Caco-2 (cell line): ENCODE measurements around the gene SSBP2. TPM values are rescaled to one million over a fixed set of nuclear protein-coding genes. Genes with fewer than 3 reads are reported as not detected.

Experiments
- BruUV-seq: library from RNA; stranded (reverse); fragments of 400-500 nt; replicated peaks from 2 replicates; lab custom pipeline; 2021; lab: Mats Ljungman, UMichigan
- CTCF ChIA-PET: fragments of 300-600 bp; sonication (Branson Sonifier 250); formaldehyde crosslinking; loops from one replicate; lab custom pipeline; 2022; ENCODE audit warnings: antibody characterized with exemption; lab: Charles Lee
- POLR2A ChIA-PET: fragments of 300-600 bp; sonication (Branson Sonifier 250); formaldehyde crosslinking; loops from one replicate; lab custom pipeline; 2022; ENCODE audit warnings: antibody characterized with exemption; lab: Charles Lee
- DNase-seq, 2 experiments: peaks; one replicate each; pipeline versions ENCODE4 v3.0.0 to v3.0.0-alpha.2; 2020 to 2022
- H3K27me3 ChIP-seq: replicated peaks from 2 replicates; pipeline ENCODE4 v1.6.0; 2011; ENCODE audit warnings: low read length; ENCODE audit not compliant: control insufficient read depth, insufficient read depth
- H3K36me3 ChIP-seq: 2 replicates; pipeline ENCODE4 v1.5.1; 2011; ENCODE audit warnings: low read length; ENCODE audit not compliant: control insufficient read depth, insufficient read depth
- H3K4me1 ChIP-seq: fragments of 250-450 bp; sonication (Bioruptor Pico); 2 replicates; pipeline ENCODE4 v1.5.1; 2020; ENCODE audit warnings: mild to moderate bottlenecking
- H3K4me3 ChIP-seq: 2 replicates; pipeline ENCODE4 v1.5.1; 2011; ENCODE audit warnings: low read depth, mild to moderate bottlenecking, control low read depth, low read length
- H3K9me3 ChIP-seq: fragments of 250-450 bp; sonication (Bioruptor Pico); 2 replicates; pipeline ENCODE4 v1.5.1; 2020; ENCODE audit warnings: mild to moderate bottlenecking, moderate library complexity
- H3K27ac Mint-ChIP-seq: one replicate; pipeline ENCODE4 v1.8.0; 2022; ENCODE audit warnings: mixed read lengths; ENCODE audit not compliant: unreplicated experiment
- H3K27me3 Mint-ChIP-seq: one replicate; pipeline ENCODE4 v1.8.0; 2022; ENCODE audit warnings: mixed read lengths; ENCODE audit not compliant: insufficient read depth, unreplicated experiment
- H3K36me3 Mint-ChIP-seq: one replicate; pipeline ENCODE4 v1.8.0; 2022; ENCODE audit warnings: mild to moderate bottlenecking, mixed read lengths; ENCODE audit not compliant: insufficient read depth, unreplicated experiment
- H3K4me1 Mint-ChIP-seq: one replicate; pipeline ENCODE4 v1.8.0; 2022; ENCODE audit warnings: low read depth, mixed read lengths; ENCODE audit not compliant: unreplicated experiment
- H3K4me3 Mint-ChIP-seq: one replicate; pipeline ENCODE4 v1.8.0; 2022; ENCODE audit warnings: mild to moderate bottlenecking, moderate library complexity, mixed read lengths; ENCODE audit not compliant: unreplicated experiment
- H3K9me3 Mint-ChIP-seq: one replicate; pipeline ENCODE4 v1.8.0; 2022; ENCODE audit warnings: mixed read lengths; ENCODE audit not compliant: unreplicated experiment
- intact Hi-C: fragments of 100-400 bp; cut with micrococcal nuclease; formaldehyde crosslinking; loops from one replicate; pipeline ENCODE4 v1.10.0; 2022; ENCODE audit not compliant: unreplicated experiment
- total RNA-seq: library from RNA; stranded (reverse); gene quantifications from 2 replicates; pipeline ENCODE4 v1.2.3, GENCODE V29; 2022
- TF ChIP-seq, protein P1 (sequence below), 2 experiments: fragments of 200-600 bp in 1 of 2; IDR thresholded peaks; 1 replicate in 1 of 2; 2 replicates in 1 of 2; pipeline versions ENCODE4 v1.5.1 to v1.8.0; 2011 to 2022; ENCODE audit warnings: antibody characterized with exemption in 1 of 2, control low read depth in 1 of 2, inconsistent platforms in 1 of 2, low read depth in 1 of 2, low read length in 1 of 2, mild to moderate bottlenecking in 1 of 2, moderate library complexity in 1 of 2; ENCODE audit not compliant: insufficient read depth in 1 of 2, severe bottlenecking in 1 of 2, unreplicated experiment in 1 of 2

The SSBP2 gene
- total RNA-seq, 1 experiment from 2014 or later: 2.5 TPM

DNA sequence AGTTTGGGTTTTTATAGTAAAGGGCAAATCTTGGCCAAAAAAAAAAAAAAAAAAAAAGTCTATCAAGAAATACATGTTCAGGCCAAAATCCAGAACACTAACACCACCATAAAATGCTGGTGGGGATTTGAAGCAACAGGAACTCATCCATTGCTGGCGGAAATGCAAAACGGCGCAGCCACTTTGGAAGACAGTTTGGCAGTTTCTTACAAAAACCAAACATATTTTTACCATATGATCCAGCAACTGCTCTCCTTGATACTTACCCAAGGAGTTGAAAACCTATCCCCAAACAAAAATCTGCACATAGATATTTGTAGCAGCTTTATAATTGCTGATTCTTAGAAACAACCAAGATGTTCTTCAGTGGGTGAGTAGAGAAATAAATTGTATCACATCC, 203.9 kb downstream of the SSBP2 start:
- intact Hi-C loops: no loop called here
- H3K4me1 ChIP-seq: peaks cover 8% of the 10 kb centered on the region; the same call in 1 of the 2 replicates
- no peaks in the 10 kb centered on the region for H3K9me3 Mint-ChIP-seq
- no peak for DNase-seq
- no peaks in the 10 kb centered on the region for H3K9me3 ChIP-seq
- no peak overlapping the region for H3K4me3 ChIP-seq
- no peaks in the 10 kb centered on the region for H3K36me3 Mint-ChIP-seq
- no TSS peak for BruUV-seq
- peaks cover 7% of the 10 kb centered on the region for H3K4me1 Mint-ChIP-seq
- no peaks in the 10 kb centered on the region for H3K27me3 ChIP-seq
- POLR2A ChIA-PET: no interaction called here
- H3K27me3 Mint-ChIP-seq: peaks cover 3% of the 10 kb centered on the region
- CTCF ChIA-PET: no interaction called here
- H3K36me3 ChIP-seq: no peaks in the 10 kb centered on the region
- H3K4me3 Mint-ChIP-seq: no peak overlapping the region
- H3K27ac Mint-ChIP-seq: no peak overlapping the region
- TF ChIP-seq, protein P1, sequence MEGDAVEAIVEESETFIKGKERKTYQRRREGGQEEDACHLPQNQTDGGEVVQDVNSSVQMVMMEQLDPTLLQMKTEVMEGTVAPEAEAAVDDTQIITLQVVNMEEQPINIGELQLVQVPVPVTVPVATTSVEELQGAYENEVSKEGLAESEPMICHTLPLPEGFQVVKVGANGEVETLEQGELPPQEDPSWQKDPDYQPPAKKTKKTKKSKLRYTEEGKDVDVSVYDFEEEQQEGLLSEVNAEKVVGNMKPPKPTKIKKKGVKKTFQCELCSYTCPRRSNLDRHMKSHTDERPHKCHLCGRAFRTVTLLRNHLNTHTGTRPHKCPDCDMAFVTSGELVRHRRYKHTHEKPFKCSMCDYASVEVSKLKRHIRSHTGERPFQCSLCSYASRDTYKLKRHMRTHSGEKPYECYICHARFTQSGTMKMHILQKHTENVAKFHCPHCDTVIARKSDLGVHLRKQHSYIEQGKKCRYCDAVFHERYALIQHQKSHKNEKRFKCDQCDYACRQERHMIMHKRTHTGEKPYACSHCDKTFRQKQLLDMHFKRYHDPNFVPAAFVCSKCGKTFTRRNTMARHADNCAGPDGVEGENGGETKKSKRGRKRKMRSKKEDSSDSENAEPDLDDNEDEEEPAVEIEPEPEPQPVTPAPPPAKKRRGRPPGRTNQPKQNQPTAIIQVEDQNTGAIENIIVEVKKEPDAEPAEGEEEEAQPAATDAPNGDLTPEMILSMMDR (IDR thresholded peaks at IDR 0.05; ENCODE audit: insufficient read depth in 1 of 2, low read depth in 1 of 2, low read length in 1 of 2, severe bottlenecking in 1 of 2, unreplicated experiment in 1 of 2): no peak

DNA sequence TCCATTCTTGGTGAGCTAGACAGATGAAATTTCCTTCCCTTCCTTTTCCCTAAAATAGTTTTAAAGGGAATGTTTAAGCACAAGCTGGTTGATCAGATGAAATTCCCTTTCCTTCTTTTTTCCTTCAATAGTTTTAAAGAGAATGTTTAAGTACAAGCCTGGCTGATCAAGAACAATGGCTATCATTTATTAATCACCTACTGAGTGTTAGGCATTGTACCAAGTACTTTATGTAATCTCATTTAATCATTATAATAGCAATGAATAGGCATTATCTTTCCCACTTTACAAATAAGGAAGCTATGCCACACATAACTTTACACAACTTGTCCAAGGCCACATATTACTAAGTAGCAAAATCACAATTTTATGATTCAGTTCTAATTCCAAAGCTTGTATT, 205.0 kb downstream of the SSBP2 start:
- no peak for DNase-seq
- Mint-ChIP-seq H3K27ac (no peak overlapping the region), H3K9me3 (no peaks in the 10 kb centered on the region), H3K36me3 (no peaks in the 10 kb centered on the region), H3K27me3 (peaks cover 3% of the 10 kb centered on the region), H3K4me3 (no peak overlapping the region), H3K4me1 (peaks cover 7% of the 10 kb centered on the region)
- H3K4me3 ChIP-seq: no peak overlapping the region
- no peaks in the 10 kb centered on the region for H3K36me3 ChIP-seq
- H3K4me1 ChIP-seq: peaks cover 8% of the 10 kb centered on the region; the same call in 1 of the 2 replicates
- TF ChIP-seq, protein P1 (IDR thresholded peaks at IDR 0.05; ENCODE audit: insufficient read depth in 1 of 2, low read depth in 1 of 2, low read length in 1 of 2, severe bottlenecking in 1 of 2, unreplicated experiment in 1 of 2): no peak
- POLR2A ChIA-PET: no interaction called here
- BruUV-seq: no TSS peak
- H3K9me3 ChIP-seq: no peaks in the 10 kb centered on the region
- intact Hi-C loops: no loop called here
- CTCF ChIA-PET: no interaction called here
- H3K27me3 ChIP-seq: no peaks in the 10 kb centered on the region

DNA sequence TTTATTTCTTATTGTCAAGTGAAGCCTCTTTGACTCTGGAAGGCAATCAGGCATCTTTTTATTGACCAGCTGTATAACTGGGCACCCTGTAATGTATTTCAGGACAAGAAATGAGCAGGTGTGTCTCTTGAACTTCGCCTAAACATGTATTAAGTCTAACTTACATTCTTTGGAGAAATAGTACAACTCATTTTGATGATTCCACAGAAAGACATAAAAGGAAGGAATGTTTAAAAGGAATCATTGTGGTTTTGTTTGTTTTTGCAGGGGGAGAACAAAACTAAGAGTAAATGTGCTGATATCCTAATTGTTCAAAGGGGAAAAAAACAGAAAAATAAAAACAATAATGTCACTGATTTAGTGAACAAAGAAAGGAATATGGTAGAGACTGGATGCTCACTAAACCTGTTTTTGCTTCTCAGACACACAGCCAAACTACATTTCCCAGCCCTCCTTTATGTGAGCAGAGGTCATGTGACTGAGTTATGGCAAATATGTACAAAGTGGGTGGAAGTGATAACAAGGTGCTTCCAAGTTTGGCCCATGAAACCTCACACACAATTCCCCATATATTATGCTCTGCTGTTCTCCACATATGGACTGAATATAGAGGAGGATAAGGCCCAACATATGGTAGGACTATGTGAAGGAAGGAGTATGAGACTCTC, 206.4 kb downstream of the SSBP2 start:
- POLR2A ChIA-PET: no interaction called here
- CTCF ChIA-PET: no interaction called here
- no TSS peak for BruUV-seq
- Histone ChIP-seq H3K36me3 (no peaks in the 10 kb centered on the region), H3K4me3 (no peak overlapping the region), H3K27me3 (no peaks in the 10 kb centered on the region), H3K9me3 (no peaks in the 10 kb centered on the region), H3K4me1 (peaks cover 8% of the 10 kb centered on the region; the same call in 1 of the 2 replicates)
- peak in 1 of 2 experiments; percentile 43 for DNase-seq
- Mint-ChIP-seq H3K9me3 (no peaks in the 10 kb centered on the region), H3K27me3 (peaks cover 3% of the 10 kb centered on the region), H3K4me3 (no peak overlapping the region), H3K36me3 (no peaks in the 10 kb centered on the region), H3K4me1 (peaks cover 7% of the 10 kb centered on the region), H3K27ac (no peak overlapping the region)
- TF ChIP-seq, protein P1 (IDR thresholded peaks at IDR 0.05; ENCODE audit: insufficient read depth in 1 of 2, low read depth in 1 of 2, low read length in 1 of 2, severe bottlenecking in 1 of 2, unreplicated experiment in 1 of 2): no peak
- intact Hi-C loops: no loop called here
